HepG2 (cell line): ENCODE data around the gene IL1B.

Experiments used
- HNF1A ChIP-seq, 2 experiments: sonication (generic) in 1 of 2; formaldehyde crosslinking in 1 of 2; IDR thresholded peaks; 2 replicates each; pipeline versions ENCODE4 v1.4.0 to v1.6.1; 2016 to 2020; ENCODE audit warnings: borderline replicate concordance in 1 of 2, low read depth in 1 of 2, mild to moderate bottlenecking in 1 of 2, missing genetic modification reagents in 1 of 2
- MAFK ChIP-seq, 2 experiments: IDR thresholded peaks in 1 of 2; conservative IDR thresholded peaks in 1 of 2; 2 replicates each; pipeline ENCODE4 v1.6.1; 2011; ENCODE audit warnings: improper control_type of control experiment in 2 of 2, low read length in 2 of 2
- ZBTB26 ChIP-seq: IDR thresholded peaks from 2 replicates; pipeline ENCODE4 v1.6.1; 2016; ENCODE audit warnings: missing compliant biosample characterization, missing genetic modification reagents, borderline replicate concordance
- ZFP36L1 ChIP-seq: sonication (generic); formaldehyde crosslinking; IDR thresholded peaks from 2 replicates; pipeline ENCODE4 v1.8.0; 2022; ENCODE audit warnings: mild to moderate bottlenecking, missing genetic modification reagents, moderate library complexity

- no peak for TF ChIP-seq HNF1A (IDR thresholded peaks at IDR 0.05; ENCODE audit: low read depth)
- no peak for TF ChIP-seq HNF1A (CRISPR knock-in tag; IDR thresholded peaks at IDR 0.05; ENCODE audit: borderline replicate concordance)
- TF ChIP-seq ZBTB26 (CRISPR knock-in tag): no peak
- TF ChIP-seq MAFK (conservative IDR thresholded peaks at IDR 0.05 in 1 of 2, IDR thresholded peaks at IDR 0.05 in 1 of 2; ENCODE audit: low read length in 2 of 2): no peak
- TF ChIP-seq ZFP36L1: 0 out of 2 replicates have a peak, but pooled peaks have one; percentile 36
These were observed 44.8 kb upstream of the IL1B start for GRCh38 chr2:112881217-112881985.
